ENCODE measurements around the gene THTPA.

THTPA gene

DNA sequence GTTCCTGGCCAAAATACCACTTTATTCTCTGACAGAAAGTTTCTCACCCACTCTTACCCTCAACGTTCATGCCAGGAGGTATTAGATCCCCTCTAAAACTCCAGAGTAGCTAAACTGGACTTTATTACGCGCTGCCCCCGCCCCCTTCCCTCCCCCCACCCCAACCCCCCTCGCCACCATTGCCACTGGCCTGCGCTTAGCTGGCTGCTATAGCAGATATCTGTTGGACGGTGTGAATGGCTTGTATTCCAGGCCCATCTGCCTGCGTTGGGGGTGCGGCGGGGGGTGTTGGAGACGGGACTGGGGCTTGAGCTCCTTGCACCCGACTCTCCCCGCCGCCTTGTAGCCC is 564 bp upstream of the THTPA start:
- Histone ChIP-seq H3K4me1 (ENCODE audit: insufficient read depth, low read length) (peaks cover 49% of the 10 kb centered on the region), H3K4me3 (ENCODE audit: low read depth in 1 of 2, low read length in 2 of 2) (peak overlapping the region; percentile 78 to 95), H4K20me1 (ENCODE audit: insufficient read depth, low read length) (0 out of 2 replicates have a peak, but pooled peaks cover 3% of the 10 kb centered on the region), H3K4me2 (ENCODE audit: insufficient read depth, low read length) (peak overlapping the region; percentile 95), H3K27me3 (ENCODE audit: insufficient read depth, low read length, poor library complexity) (no peaks in the 10 kb centered on the region), H3K79me2 (ENCODE audit: insufficient read depth, low read length) (peaks cover 40% of the 10 kb centered on the region), H3K27ac (ENCODE audit: low read length) (peak overlapping the region; percentile 95), H3K9ac (ENCODE audit: low read depth, low read length) (peak overlapping the region; percentile 87), H2AFZ (ENCODE audit: low read depth, low read length) (peak overlapping the region; percentile 93), H3K9me3 (ENCODE audit: insufficient read depth, low read length, severe bottlenecking) (no peaks in the 10 kb centered on the region), H3K36me3 (ENCODE audit: insufficient read depth, low read length) (peaks cover 30% of the 10 kb centered on the region)
- ATAC-seq (ENCODE audit: insufficient read depth, low read depth) (no peak), DNase-seq (no peak)
- TF ChIP-seq, protein P1, sequence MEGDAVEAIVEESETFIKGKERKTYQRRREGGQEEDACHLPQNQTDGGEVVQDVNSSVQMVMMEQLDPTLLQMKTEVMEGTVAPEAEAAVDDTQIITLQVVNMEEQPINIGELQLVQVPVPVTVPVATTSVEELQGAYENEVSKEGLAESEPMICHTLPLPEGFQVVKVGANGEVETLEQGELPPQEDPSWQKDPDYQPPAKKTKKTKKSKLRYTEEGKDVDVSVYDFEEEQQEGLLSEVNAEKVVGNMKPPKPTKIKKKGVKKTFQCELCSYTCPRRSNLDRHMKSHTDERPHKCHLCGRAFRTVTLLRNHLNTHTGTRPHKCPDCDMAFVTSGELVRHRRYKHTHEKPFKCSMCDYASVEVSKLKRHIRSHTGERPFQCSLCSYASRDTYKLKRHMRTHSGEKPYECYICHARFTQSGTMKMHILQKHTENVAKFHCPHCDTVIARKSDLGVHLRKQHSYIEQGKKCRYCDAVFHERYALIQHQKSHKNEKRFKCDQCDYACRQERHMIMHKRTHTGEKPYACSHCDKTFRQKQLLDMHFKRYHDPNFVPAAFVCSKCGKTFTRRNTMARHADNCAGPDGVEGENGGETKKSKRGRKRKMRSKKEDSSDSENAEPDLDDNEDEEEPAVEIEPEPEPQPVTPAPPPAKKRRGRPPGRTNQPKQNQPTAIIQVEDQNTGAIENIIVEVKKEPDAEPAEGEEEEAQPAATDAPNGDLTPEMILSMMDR (IDR thresholded peaks at IDR 0.05; ENCODE audit: borderline replicate concordance, extremely low read depth, low read length, poor library complexity, severe bottlenecking) = no peak
- TF ChIP-seq EZH2 (IDR thresholded peaks at IDR 0.05; ENCODE audit: borderline replicate concordance, low read depth, low read length, severe bottlenecking) = no peak

DNA sequence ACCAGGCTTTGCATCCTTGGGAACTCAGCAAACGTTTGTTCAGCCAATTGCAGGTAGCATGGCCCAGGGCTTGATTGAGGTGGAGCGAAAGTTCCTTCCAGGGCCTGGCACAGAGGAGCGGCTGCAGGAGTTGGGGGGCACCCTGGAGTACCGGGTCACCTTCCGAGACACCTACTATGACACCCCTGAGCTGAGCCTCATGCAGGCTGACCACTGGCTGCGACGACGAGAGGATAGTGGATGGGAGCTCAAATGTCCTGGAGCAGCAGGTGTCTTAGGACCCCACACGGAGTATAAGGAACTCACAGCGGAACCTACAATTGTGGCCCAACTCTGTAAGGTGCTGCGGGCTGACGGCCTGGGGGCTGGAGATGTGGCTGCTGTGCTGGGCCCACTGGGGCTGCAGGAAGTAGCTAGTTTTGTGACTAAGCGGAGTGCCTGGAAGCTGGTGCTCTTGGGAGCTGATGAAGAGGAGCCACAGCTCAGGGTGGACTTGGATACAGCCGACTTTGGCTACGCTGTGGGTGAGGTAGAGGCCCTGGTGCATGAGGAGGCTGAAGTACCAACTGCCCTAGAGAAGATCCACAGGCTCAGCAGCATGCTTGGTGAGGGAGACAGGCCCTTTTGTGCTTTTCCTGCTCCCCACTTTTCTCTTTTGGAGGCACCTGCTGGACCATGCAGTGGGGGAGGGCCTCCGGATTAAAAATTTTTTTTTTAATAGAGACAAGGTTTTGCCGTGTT is 799 bp downstream of the THTPA start:
- H3K27me3 ChIP-seq (ENCODE audit: insufficient read depth, low read length, poor library complexity) = no peaks in the 10 kb centered on the region
- TF ChIP-seq EZH2 (IDR thresholded peaks at IDR 0.05; ENCODE audit: borderline replicate concordance, low read depth, low read length, severe bottlenecking) = no peak
- TF ChIP-seq, protein P1 (IDR thresholded peaks at IDR 0.05; ENCODE audit: borderline replicate concordance, extremely low read depth, low read length, poor library complexity, severe bottlenecking) = no peak
- peak overlapping the region; percentile 87 for H3K9ac ChIP-seq (ENCODE audit: low read depth, low read length)
- H3K4me1 ChIP-seq (ENCODE audit: insufficient read depth, low read length) = peaks cover 38% of the 10 kb centered on the region
- H3K79me2 ChIP-seq (ENCODE audit: insufficient read depth, low read length) = peaks cover 33% of the 10 kb centered on the region
- H3K27ac ChIP-seq (ENCODE audit: low read length) = peak overlapping the region; percentile 95
- H2AFZ ChIP-seq (ENCODE audit: low read depth, low read length) = peak overlapping the region; percentile 93
- H3K36me3 ChIP-seq (ENCODE audit: insufficient read depth, low read length) = peaks cover 43% of the 10 kb centered on the region
- H3K4me3 ChIP-seq (ENCODE audit: low read depth in 1 of 2, low read length in 2 of 2) = peak overlapping the region; percentile 78 to 95
- DNase-seq (no peak), ATAC-seq (ENCODE audit: insufficient read depth, low read depth) (no peak)
- no peaks in the 10 kb centered on the region for H3K9me3 ChIP-seq (ENCODE audit: insufficient read depth, low read length, severe bottlenecking)
- H3K4me2 ChIP-seq (ENCODE audit: insufficient read depth, low read length) = peak overlapping the region; percentile 95
- 0 out of 2 replicates have a peak, but pooled peaks cover 3% of the 10 kb centered on the region for H4K20me1 ChIP-seq (ENCODE audit: insufficient read depth, low read length)

DNA sequence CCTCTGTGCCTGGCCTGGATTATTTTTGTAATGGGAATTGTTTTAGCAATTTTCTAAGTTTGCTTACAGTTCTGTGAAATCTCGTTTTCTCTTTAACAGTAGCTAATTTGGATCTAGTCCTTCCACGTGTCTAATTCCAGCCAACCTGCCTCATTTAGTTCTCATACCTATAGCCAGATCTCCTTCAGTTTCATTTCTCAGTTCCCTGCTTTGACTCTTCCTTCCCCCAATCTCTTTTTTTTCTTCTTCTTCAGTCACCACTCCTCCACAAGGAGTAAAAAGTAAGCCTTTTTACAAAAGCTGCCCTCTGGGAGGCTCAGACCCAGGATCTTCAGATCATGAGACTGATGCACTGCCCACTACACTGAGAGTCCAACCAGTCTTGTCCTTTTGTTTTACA is 1.4 kb downstream of the THTPA start:
- Histone ChIP-seq H3K27ac (ENCODE audit: low read length) (peak overlapping the region; percentile 41; the same call in 1 of the 2 replicates), H3K4me3 (ENCODE audit: low read depth in 1 of 2, low read length in 2 of 2) (no peak overlapping the region), H3K79me2 (ENCODE audit: insufficient read depth, low read length) (peaks cover 33% of the 10 kb centered on the region), H2AFZ (ENCODE audit: low read depth, low read length) (no peak overlapping the region), H3K4me1 (ENCODE audit: insufficient read depth, low read length) (peaks cover 34% of the 10 kb centered on the region), H3K4me2 (ENCODE audit: insufficient read depth, low read length) (peak overlapping the region; percentile 95), H3K9ac (ENCODE audit: low read depth, low read length) (peak overlapping the region; percentile 87), H4K20me1 (ENCODE audit: insufficient read depth, low read length) (0 out of 2 replicates have a peak, but pooled peaks cover 6% of the 10 kb centered on the region), H3K27me3 (ENCODE audit: insufficient read depth, low read length, poor library complexity) (no peaks in the 10 kb centered on the region), H3K36me3 (ENCODE audit: insufficient read depth, low read length) (peaks cover 49% of the 10 kb centered on the region), H3K9me3 (ENCODE audit: insufficient read depth, low read length, severe bottlenecking) (no peaks in the 10 kb centered on the region)
- DNase-seq (no peak), ATAC-seq (ENCODE audit: insufficient read depth, low read depth) (no peak)
- TF ChIP-seq EZH2 (IDR thresholded peaks at IDR 0.05; ENCODE audit: borderline replicate concordance, low read depth, low read length, severe bottlenecking) = no peak
- TF ChIP-seq, protein P1 (IDR thresholded peaks at IDR 0.05; ENCODE audit: borderline replicate concordance, extremely low read depth, low read length, poor library complexity, severe bottlenecking) = no peak

All from DND-41 (cell line).